NCI-H345 (cell line): ENCODE data around the gene DEFB131A.
"Not testable (repeated sequence)": the region's sequence is repeated elsewhere in the genome, so short reads cannot be mapped to it uniquely, and the experiment has no call there.

ENCODE experiments used
- DNase-seq: peaks from one replicate; lab custom pipeline; 2025; lab: John Stamatoyannopoulos, UW

The DEFB131A gene

DNA sequence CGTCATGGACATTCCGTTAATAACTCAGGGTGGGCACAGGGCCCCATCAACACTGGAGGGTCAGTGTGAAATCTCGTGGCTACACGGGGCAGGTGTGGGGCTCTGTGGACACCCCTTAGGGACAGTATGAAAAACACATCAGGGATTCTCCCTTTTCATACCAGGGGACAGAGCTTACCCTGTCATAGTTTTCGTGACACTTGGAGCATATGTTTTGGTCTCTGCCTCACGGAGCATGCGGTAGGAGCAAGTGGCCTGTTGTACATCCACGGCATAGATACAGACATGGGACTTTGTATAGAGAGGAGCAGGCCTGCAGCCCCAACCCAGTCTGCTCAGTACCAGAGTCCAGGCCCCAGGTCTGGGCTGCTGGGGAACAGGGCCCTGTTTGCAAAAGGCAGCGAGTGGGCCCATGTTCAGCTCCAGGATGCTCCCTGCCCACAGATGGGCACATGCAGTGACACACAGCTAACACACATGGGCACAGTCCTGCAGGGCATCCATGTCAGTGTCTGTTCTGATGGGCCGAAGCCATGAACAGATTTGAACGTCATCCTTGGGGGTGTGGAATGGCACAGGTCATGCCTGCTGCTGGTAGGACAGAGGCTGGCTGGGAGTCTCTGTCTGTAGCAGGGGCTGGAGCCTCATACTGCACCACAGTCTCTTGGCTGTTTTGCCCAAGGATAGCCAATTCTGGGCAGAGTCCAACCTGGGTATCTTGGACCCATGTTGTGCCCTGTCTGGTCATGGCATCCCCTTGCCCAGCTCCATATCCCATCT is 50.2 kb downstream of the DEFB131A start:
- not testable (repeated sequence) for DNase-seq

GRCh38 chr4:9495443-9495842 is 51.2 kb downstream of the DEFB131A start:
- DNase-seq, result peak; percentile 3

DNA sequence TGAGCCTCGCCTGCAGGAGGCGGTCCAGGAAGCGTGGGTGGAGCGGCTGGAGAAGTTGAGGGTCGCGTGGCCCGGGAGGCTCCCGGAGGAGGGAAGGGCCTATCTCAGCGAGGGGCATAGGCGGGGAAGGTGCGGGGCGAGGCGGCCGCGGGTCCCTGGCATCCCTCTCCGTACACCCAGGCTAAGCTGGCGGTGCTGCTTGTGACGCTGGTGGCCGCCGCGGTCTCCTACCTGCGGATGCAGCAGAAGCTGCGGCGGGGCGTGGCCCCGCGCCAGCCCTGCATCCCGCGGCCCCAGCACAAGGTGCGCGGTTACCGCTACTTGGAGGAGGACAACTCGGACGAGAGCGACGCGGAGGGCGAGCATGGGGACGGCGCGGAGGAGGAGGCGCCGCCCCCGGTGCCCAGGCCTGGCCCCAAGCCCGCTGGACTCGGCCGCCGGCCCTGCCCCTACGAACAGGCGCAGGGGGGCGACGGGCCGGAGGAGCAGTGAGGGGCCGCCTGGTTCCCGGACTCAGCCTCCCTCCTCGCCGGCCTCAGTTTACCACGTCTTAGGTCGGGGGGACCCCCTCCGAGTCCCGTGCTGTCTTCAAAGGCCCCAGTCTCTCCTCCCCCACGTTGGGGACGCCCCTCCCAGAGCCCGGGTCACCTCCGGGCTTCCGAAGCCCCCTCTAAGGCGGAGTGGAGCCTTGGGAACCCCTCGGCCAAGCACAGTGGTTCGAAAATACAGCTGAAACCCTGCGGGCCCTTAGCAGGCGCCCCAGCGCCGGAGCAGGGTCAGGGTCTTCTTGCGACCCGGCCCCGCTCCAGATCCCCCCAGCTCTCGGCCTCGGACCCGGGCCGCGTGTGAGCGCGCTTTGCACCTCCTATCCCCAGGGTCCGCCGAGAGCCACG is 53.6 kb downstream of the DEFB131A start:
- not testable (repeated sequence) for DNase-seq

GRCh38 chr4:9498468-9499040 is 54.3 kb downstream of the DEFB131A start:
- DNase-seq, result not testable (repeated sequence)

DNA sequence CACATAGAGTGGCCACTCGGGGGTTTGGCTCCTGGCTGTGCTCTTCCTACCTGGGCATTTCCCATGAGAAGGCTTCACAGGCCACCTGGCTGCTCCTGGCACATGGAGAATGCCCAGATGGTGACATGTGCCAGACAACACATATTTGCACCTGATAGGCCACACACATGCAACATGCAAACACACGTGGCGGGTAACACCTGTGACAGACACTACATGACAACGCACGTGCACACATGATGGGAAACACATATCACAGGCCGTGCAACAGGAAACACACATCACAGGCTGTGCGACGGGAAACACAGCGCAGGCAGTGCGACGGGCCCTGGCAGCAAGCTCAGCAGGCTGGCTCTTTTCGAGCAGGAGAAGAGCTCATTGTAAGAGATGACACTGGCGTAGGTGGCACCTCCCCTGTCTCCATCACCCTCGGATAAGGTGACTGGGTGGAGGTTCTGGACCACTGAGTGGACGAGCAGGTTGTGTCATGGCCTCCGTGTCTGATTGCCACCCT is 55.8 kb downstream of the DEFB131A start:
- DNase-seq, result not testable (repeated sequence)
